ENCODE measurements around the gene SPATA6L.

GRCh38 chr9:4604678-4605095 is 61.6 kb downstream of the SPATA6L start:
- TF ChIP-seq NR1H2 (CRISPR knock-in tag; IDR thresholded peaks at IDR 0.05) (no peak), CEBPB (tag; IDR thresholded peaks at IDR 0.05) (no peak), SMAD3 (CRISPR knock-in tag; conservative IDR thresholded peaks at IDR 0.05) (no peak), PHB2 (IDR thresholded peaks at IDR 0.05; ENCODE audit: low read depth) (no peak), ZFX (CRISPR knock-in tag; IDR thresholded peaks at IDR 0.05) (no peak), ZBTB1 (CRISPR knock-in tag; IDR thresholded peaks at IDR 0.05; ENCODE audit: borderline replicate concordance, low read depth) (no peak), CBX2 (IDR thresholded peaks at IDR 0.05; ENCODE audit: insufficient read depth, low read length, poor library complexity, severe bottlenecking) (no peak), SREBF2 (CRISPR knock-in tag; IDR thresholded peaks at IDR 0.05) (no peak), FOS (IDR thresholded peaks at IDR 0.05; ENCODE audit: extremely low read depth, insufficient read length) (no peak)
- TF ChIP-seq, protein P1, sequence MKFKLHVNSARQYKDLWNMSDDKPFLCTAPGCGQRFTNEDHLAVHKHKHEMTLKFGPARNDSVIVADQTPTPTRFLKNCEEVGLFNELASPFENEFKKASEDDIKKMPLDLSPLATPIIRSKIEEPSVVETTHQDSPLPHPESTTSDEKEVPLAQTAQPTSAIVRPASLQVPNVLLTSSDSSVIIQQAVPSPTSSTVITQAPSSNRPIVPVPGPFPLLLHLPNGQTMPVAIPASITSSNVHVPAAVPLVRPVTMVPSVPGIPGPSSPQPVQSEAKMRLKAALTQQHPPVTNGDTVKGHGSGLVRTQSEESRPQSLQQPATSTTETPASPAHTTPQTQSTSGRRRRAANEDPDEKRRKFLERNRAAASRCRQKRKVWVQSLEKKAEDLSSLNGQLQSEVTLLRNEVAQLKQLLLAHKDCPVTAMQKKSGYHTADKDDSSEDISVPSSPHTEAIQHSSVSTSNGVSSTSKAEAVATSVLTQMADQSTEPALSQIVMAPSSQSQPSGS (CRISPR knock-in tag; IDR thresholded peaks at IDR 0.05): no peak
- TF ChIP-seq, protein P2, sequence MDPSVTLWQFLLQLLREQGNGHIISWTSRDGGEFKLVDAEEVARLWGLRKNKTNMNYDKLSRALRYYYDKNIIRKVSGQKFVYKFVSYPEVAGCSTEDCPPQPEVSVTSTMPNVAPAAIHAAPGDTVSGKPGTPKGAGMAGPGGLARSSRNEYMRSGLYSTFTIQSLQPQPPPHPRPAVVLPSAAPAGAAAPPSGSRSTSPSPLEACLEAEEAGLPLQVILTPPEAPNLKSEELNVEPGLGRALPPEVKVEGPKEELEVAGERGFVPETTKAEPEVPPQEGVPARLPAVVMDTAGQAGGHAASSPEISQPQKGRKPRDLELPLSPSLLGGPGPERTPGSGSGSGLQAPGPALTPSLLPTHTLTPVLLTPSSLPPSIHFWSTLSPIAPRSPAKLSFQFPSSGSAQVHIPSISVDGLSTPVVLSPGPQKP (CRISPR knock-in tag; IDR thresholded peaks at IDR 0.05): no peak
- TF ChIP-seq, protein P3, sequence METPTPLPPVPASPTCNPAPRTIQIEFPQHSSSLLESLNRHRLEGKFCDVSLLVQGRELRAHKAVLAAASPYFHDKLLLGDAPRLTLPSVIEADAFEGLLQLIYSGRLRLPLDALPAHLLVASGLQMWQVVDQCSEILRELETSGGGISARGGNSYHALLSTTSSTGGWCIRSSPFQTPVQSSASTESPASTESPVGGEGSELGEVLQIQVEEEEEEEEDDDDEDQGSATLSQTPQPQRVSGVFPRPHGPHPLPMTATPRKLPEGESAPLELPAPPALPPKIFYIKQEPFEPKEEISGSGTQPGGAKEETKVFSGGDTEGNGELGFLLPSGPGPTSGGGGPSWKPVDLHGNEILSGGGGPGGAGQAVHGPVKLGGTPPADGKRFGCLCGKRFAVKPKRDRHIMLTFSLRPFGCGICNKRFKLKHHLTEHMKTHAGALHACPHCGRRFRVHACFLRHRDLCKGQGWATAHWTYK (CRISPR knock-in tag; IDR thresholded peaks at IDR 0.05): no peak

Data from K562 (cell line).